ENCODE results near the gene NOP9.

NOP9 gene

GRCh38 chr14:24299255-24300191, at the start of gene NOP9, which contains the start of gene DHRS1:
Gene NOP9, plus strand, starts transcription at chr14:24299850. Its CDS starts 105 bp downstream, at chr14:24299955.
Gene DHRS1, minus strand, starts transcription at chr14:24299780. Its CDS starts 674 bp downstream, at chr14:24299106.
- DNase-seq (ENCODE audit: low read depth) = peak; percentile 52
- peak within 1 kb of the TSS; percentile 95 for H3K4me3 ChIP-seq (ENCODE audit: low read length)
- no peak for TF ChIP-seq CTCF (conservative IDR thresholded peaks at IDR 0.05; ENCODE audit: low read depth, low read length)

GRCh38 chr14:24250354-24250753, 49.3 kb upstream of the NOP9 start:
- no peak overlapping the region for H3K4me3 ChIP-seq (ENCODE audit: low read length)
- no peak for TF ChIP-seq CTCF (conservative IDR thresholded peaks at IDR 0.05; ENCODE audit: low read depth, low read length)
- DNase-seq (ENCODE audit: low read depth) = no peak

GRCh38 chr14:24251880-24252288, 47.8 kb upstream of the NOP9 start:
- no peak for DNase-seq (ENCODE audit: low read depth)
- TF ChIP-seq CTCF (conservative IDR thresholded peaks at IDR 0.05; ENCODE audit: low read depth, low read length) = no peak
- H3K4me3 ChIP-seq (ENCODE audit: low read length) = no peak overlapping the region

GRCh38 chr14:24252289-24253124, 47.1 kb upstream of the NOP9 start:
- no peak for DNase-seq (ENCODE audit: low read depth)
- no peak for TF ChIP-seq CTCF (conservative IDR thresholded peaks at IDR 0.05; ENCODE audit: low read depth, low read length)
- no peak overlapping the region for H3K4me3 ChIP-seq (ENCODE audit: low read length)

GRCh38 chr14:24253936-24254335, 45.7 kb upstream of the NOP9 start:
- H3K4me3 ChIP-seq (ENCODE audit: low read length) = no peak overlapping the region
- no peak for TF ChIP-seq CTCF (conservative IDR thresholded peaks at IDR 0.05; ENCODE audit: low read depth, low read length)
- no peak for DNase-seq (ENCODE audit: low read depth)

- no peak for DNase-seq (ENCODE audit: low read depth)
- no peak for TF ChIP-seq CTCF (conservative IDR thresholded peaks at IDR 0.05; ENCODE audit: low read depth, low read length)
- no peak overlapping the region for H3K4me3 ChIP-seq (ENCODE audit: low read length)
Measured at GRCh38 chr14:24254630-24255392, 44.8 kb upstream of the NOP9 start.
